CD4-positive, alpha-beta T cell treated with Interleukin-15 for 4 hours (primary cell): ENCODE data around the gene STIL.
A peak's percentile ranks its signal among the peaks of the same experiment; 100 is the strongest.
"Not testable (repeated sequence)": the region's sequence is repeated elsewhere in the genome, so short reads cannot be mapped to it uniquely, and the experiment has no call there.

ENCODE experiments used
- DNase-seq: peaks from one replicate; pipeline ENCODE4 v3.0.0-alpha.2; 2020; ENCODE audit warnings: low spot score

Gene STIL

GRCh38 chr1:47313915-47314664 lies at the start of gene STIL:
STIL (minus strand) TSS chr1:47314147; CDS start chr1:47310319, 3,828 bp downstream.
- DNase-seq = peak; percentile 98

DNA sequence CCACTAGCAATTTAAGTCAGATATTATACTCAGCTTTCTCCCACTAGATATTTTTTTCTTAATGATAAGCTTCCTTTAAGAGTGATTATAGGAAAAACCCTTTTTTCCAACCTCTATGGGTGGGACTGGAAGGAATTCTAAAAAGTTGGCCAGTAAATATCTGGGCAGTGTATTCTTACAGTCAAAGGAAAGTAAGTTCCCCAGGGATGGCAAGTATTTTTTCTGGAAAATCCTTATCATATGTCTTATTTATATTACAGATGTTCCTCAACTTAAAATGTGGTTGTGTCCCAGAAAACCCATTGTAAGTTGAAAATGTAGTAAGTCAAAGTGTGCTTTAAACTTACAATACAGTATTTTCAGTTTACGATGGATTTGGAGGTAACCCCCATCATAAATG lies 48.9 kb upstream of the STIL start:
- DNase-seq = no peak

- no peak for DNase-seq
Measured at GRCh38 chr1:47361380-47361779, 47.4 kb upstream of the STIL start.

DNA sequence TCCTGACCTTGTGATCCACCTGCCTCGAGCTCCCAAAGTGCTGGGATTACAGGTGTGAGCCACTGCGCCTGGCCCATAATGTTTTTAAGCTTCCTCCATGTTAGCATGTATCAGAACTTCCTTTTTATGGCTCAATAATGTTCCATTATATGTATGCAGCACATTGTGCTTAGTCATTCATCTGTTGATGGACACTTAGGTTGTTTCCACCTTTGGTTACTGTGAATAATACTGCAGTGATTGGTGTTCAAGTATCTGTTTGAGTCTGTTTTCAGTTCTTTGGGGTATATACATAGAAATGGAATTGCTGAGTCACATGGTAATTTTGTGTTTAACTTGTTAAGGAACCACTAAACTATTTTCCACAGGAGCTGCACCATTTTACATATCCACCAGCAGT lies 37.4 kb upstream of the STIL start:
- DNase-seq = no peak

- DNase-seq = no peak
Measured at GRCh38 chr1:47348246-47348645, 34.3 kb upstream of the STIL start.

- DNase-seq = no peak
Measured at GRCh38 chr1:47347735-47348134, 33.8 kb upstream of the STIL start.

DNA sequence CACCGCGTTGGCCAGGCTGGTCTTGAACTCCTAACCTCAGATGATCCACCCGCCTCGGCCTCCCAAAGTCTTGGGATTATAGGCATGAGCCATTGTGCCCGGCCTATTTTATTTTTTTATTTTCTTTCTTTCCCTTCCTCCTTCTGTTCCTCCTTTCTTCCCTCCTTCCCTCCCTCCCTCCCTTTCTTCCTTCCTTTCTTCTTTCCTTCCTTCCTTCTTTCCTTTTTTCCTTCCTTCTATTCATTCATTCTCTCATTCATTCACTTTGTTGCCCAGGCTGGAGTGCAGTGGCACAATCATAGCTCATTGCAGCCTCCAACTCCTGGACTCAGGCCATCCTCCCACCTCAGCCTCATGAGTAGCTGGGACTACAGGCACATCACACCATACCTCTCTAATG lies 33.0 kb upstream of the STIL start:
- DNase-seq = not testable (repeated sequence)

DNA sequence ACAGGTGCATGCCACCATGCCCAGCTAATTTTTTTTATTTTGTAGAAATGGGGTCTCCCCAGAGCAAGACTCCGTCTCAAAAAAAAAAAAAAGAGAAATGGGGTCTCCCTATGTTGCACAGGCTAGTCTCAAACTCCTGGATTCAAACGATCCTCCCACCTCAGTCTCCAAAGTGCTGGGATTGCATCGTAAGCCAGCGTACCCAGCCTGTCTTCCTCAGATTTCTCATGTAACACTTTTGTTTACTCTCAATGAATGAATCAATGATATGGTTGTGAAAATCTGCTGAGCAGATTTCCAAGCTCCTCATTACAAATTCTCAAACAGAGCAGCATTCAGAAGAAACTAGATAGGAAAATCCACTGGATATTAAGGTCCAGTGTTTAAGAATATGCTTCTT lies 26.3 kb upstream of the STIL start:
- no peak for DNase-seq

GRCh38 chr1:47338249-47339077 lies 24.5 kb upstream of the STIL start:
- DNase-seq = no peak

- DNase-seq = no peak
Measured at GRCh38 chr1:47337350-47337749, 23.4 kb upstream of the STIL start.

DNA sequence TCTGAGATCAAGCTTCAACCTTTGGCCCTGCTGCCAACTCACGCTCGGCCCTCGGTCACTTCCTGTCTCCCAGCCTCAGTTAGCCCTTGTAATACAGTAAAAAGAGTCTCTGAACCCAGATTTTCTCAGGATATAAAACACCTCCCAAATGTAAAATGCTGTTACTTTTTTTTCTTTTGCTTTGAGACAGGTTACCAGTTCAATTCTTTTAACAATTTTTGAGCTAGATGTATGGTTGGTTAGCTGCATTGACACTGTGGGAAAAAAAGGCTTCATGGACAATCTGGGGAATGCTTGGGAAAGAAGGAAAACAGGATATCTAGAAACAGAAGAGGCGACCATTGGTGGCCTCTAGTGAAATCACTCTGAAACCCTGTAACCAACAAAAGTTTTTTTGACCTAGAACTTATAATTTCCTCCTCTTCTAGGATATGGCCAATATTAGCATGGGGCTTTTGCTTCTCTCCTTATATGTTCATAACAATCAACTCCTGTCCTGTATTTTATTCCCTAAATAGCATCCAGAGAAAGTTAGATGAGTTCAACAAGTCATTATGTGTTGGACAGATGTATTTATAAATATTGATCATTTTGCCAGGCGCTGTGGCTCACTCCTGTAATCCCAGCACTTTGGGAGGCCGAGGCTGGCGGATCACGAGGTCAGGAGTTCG lies 21.0 kb upstream of the STIL start:
- DNase-seq = no peak

GRCh38 chr1:47333922-47334764 lies 20.2 kb upstream of the STIL start:
- DNase-seq = peak; percentile 62

DNA sequence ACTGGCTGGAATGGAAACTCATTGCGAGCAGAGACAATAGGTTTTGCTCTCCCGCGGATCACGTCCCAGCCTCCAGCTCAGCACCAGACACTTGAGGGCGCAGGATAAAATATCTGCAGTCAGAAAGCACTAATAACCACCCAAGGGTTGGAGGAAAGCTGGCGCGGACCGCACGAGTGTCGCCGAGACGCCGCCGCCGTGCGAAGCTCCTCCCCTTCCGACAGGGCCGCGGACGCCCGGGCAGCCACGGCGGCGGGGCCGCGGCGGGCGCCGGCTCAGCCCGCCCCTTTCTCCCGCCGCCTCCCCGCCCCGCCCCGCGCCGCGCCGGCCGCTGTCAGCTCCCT lies 19.6 kb upstream of the STIL start, which contains the start of gene CMPK1:
Gene CMPK1 (plus strand): TSS at position 213 of the 344 bp plus-strand sequence. CDS start 156 bp downstream, outside the sequence.
- DNase-seq = peak; percentile 80

DNA sequence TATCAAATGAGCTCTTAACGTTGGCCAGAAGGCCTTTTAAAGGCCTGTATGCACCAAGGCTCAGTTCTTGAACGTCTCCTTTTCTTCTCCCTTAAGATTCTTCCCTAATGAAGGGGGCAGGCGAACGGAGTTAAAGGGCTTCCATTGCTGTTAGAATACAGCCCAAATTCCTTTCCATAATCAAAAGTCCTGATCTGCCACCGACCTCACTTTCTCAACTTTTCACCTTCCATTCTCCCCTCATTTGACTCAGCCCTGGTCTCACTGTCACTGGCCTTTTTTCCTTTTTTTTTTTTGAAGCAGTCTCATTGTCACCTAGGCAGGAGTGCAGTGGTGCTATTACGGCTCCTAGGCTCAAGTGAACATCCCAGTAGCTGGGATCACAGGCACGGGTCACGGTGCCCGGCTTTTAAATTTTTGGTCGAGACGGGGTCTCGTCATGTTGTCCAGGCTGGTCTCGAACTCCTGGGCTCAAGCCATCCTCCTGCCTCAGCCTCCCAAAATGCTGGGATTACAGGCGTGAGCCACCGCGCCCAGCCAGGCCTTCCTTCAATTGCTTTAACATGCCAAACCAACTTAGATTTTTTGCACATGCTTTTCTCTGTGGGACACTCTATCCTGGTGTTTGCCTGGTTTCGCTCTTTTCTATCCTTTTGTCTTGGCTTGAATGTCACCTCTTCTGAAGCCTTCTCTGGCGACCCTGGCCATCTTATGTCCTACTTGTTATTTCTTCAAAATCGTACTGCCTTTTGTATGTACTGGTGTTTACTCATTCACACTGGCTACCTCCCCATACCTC lies 19.0 kb upstream of the STIL start:
- no peak for DNase-seq

GRCh38 chr1:47331875-47332274 lies 17.9 kb upstream of the STIL start:
- DNase-seq = no peak

GRCh38 chr1:47330212-47330611 lies 16.3 kb upstream of the STIL start:
- no peak for DNase-seq

DNA sequence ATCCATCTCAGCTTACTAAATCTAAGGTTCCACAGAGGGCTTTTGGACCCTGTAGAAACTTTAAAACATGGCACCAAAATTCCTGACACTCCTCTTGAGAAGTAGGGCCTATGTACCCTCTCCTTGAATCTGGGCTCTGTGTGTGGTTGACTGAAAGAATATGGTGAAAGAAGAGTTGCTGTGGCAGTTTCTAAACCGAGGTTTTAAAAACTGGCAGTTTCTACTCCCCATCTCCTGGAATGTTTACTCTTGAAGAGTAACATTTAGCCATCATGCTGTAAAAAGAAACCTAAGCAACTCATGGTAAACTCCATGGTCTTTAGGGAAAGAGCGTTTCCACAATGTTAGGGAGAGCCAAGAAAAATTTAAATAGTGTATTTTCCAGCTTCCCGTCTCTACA lies 15.0 kb upstream of the STIL start:
- DNase-seq = no peak

- DNase-seq = no peak
Measured at GRCh38 chr1:47326271-47326670, 12.3 kb upstream of the STIL start.

DNA sequence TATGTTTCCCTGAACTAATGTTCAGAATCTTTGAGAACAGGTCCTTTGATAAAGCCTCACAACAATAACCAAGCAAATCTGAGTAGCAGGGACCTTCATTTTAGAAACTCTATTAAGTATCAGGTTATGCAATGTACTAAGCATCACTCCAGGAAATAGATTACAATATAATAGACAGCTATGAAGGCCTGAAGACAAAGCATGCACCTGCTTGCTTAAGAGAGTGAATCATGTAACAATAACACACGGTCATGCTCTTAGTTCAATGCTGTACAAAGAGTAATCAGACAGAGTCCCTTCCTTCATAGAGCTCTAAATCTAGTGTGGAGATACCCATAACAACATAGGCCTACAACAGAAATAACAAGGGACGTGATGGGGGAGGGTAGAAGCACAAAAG lies 11.6 kb upstream of the STIL start:
- no peak for DNase-seq

GRCh38 chr1:47324682-47325081 lies 10.7 kb upstream of the STIL start:
- DNase-seq = no peak

DNA sequence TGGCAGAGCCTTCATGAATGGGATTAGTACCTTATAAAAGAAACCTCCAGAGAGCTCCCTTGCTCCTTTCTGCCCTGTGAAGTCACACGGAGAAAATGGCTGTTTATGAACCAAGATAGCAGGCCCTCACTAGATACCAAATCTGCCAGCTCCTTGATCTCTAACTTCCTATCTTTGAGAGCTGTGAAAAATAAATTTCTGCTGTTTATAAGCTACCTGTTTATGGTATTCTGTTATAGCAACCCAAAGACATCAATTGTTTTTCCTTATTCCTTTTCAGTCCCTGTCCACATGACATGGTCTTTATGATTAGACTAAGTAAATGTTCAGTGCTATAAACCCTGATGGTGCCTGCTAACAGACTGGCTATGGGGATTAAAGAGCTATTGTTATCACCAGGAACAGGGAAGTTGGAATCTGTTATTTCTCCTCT lies 9.7 kb upstream of the STIL start:
- no peak for DNase-seq
